ENCODE measurements around the gene SAMD9.

DNA sequence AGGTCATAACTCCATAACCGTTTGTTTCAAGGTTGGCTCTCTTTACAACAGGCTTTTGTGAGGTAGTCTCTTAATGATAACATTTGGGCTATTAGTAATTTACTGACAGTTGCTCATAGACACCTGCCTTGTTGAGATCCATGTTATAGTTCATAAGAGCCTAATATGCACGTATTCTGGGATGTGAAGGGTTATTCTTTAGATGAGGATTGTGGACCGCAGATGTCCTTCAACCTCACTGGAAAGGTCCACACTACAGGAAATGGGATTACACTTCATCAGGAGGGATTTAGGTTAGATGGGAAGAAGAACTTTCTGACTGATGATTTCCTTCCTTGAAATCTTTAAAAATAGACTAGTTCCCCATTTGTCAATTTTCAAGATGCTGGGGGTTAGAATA, 62.8 kb downstream of the SAMD9 start:
- TF ChIP-seq ZNF384 (IDR thresholded peaks at IDR 0.05) (no peak), TARDBP (IDR thresholded peaks at IDR 0.05) (no peak), SP1 (IDR thresholded peaks at IDR 0.05) (no peak), FOXK2 (IDR thresholded peaks at IDR 0.05) (no peak), NFRKB (IDR thresholded peaks at IDR 0.05) (no peak), SUZ12 (IDR thresholded peaks at IDR 0.05) (no peak), FOXM1 (IDR thresholded peaks at IDR 0.05; ENCODE audit: borderline replicate concordance) (no peak), BHLHE40 (IDR thresholded peaks at IDR 0.05; ENCODE audit: borderline replicate concordance) (no peak), ARNT (IDR thresholded peaks at IDR 0.05) (no peak), L3MBTL2 (conservative IDR thresholded peaks at IDR 0.05) (no peak), LEF1 (IDR thresholded peaks at IDR 0.05; ENCODE audit: borderline replicate concordance) (no peak)
- TF ChIP-seq, protein P1, sequence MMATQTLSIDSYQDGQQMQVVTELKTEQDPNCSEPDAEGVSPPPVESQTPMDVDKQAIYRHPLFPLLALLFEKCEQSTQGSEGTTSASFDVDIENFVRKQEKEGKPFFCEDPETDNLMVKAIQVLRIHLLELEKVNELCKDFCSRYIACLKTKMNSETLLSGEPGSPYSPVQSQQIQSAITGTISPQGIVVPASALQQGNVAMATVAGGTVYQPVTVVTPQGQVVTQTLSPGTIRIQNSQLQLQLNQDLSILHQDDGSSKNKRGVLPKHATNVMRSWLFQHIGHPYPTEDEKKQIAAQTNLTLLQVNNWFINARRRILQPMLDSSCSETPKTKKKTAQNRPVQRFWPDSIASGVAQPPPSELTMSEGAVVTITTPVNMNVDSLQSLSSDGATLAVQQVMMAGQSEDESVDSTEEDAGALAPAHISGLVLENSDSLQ (IDR thresholded peaks at IDR 0.05), result no peak
